ENCODE measurements around the gene TBRG1. TPM values are rescaled to one million over a fixed set of nuclear protein-coding genes. Genes with fewer than 3 reads are reported as not detected.

Gene TBRG1
- total and polyA plus RNA-seq, 12 donors: 22.3 to 66.7 (median 37.2) TPM

- no peak for DNase-seq
- Histone ChIP-seq H3K27me3 (no peaks in the 10 kb centered on the region), H3K4me1 (replicated peaks in 1 of 2) (no peaks in the 10 kb centered on the region), H3K27ac (no peak overlapping the region), H3K4me3 (no peak overlapping the region), H3K36me3 (replicated peaks in 1 of 2) (no peaks in the 10 kb centered on the region), H3K9me3 (replicated peaks in 1 of 3) (no peaks in the 10 kb centered on the region)
- intact Hi-C loops (cut with DNase I): no loop called here
- TF ChIP-seq POLR2A (IDR thresholded peaks at IDR 0.05) (no peak), CTCF (IDR thresholded peaks at IDR 0.05) (no peak)
- WGBS, 4 donors: 76 to 87% (median 77%) methylated on average over 6 of the region's 6 CpGs
These were observed 25.9 kb downstream of the TBRG1 start for GRCh38 chr11:124648610-124649009.

- H3K36me3 ChIP-seq (replicated peaks in 1 of 2): no peaks in the 10 kb centered on the region
- H3K4me3 ChIP-seq: no peak overlapping the region
- H3K27ac ChIP-seq: no peak overlapping the region
- no peaks in the 10 kb centered on the region for H3K9me3 ChIP-seq (replicated peaks in 1 of 3)
- TF ChIP-seq POLR2A (IDR thresholded peaks at IDR 0.05) (no peak), CTCF (IDR thresholded peaks at IDR 0.05) (no peak)
- H3K4me1 ChIP-seq (replicated peaks in 1 of 2): no peaks in the 10 kb centered on the region
- WGBS, 4 donors: 78 to 85% (median 82%) methylated on average over 15 to 16 of the region's 16 CpGs
- no peaks in the 10 kb centered on the region for H3K27me3 ChIP-seq
- no peak for DNase-seq
- intact Hi-C loops (cut with DNase I): no loop called here
These were observed 34.3 kb downstream of the TBRG1 start for GRCh38 chr11:124656774-124657630.

DNA sequence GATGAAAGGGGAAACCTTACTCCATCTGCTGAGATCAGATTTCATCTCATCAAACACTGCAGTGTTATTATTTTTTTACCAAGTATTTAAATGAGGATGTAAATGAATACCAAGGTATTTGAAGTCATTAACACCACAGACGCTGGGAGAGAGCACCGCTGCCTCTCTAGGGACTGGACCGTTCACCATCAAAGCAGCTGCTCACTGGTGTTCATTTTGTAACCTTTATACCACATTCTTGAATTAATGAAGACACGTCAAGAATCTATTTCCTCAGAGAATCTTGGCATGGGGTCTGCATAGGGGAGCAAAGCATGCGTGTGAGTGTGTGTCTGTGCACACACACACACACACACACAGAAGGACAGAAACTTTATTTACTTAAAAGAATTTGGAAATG is 35.2 kb downstream of the TBRG1 start:
- H3K36me3 ChIP-seq (replicated peaks in 1 of 2): no peaks in the 10 kb centered on the region
- H3K27me3 ChIP-seq: no peaks in the 10 kb centered on the region
- H3K4me1 ChIP-seq (replicated peaks in 1 of 2): no peaks in the 10 kb centered on the region
- H3K9me3 ChIP-seq (replicated peaks in 1 of 3): no peaks in the 10 kb centered on the region
- 87 to 92% (median 88%) methylated on average over 5 of the region's 5 CpGs for WGBS, 4 donors
- no peak overlapping the region for H3K27ac ChIP-seq
- no peak overlapping the region for H3K4me3 ChIP-seq
- TF ChIP-seq POLR2A (IDR thresholded peaks at IDR 0.05) (no peak), CTCF (IDR thresholded peaks at IDR 0.05) (no peak)
- intact Hi-C loops (cut with DNase I): no loop called here
- no peak for DNase-seq

GRCh38 chr11:124658501-124658900 is 35.8 kb downstream of the TBRG1 start:
- H3K36me3 ChIP-seq (replicated peaks in 1 of 2): no peaks in the 10 kb centered on the region
- H3K27me3 ChIP-seq: no peaks in the 10 kb centered on the region
- intact Hi-C loops (cut with DNase I): no loop called here
- no peak for TF ChIP-seq CTCF (IDR thresholded peaks at IDR 0.05)
- no peak for TF ChIP-seq POLR2A (IDR thresholded peaks at IDR 0.05)
- no peak overlapping the region for H3K27ac ChIP-seq
- DNase-seq: no peak
- no peak overlapping the region for H3K4me3 ChIP-seq
- H3K9me3 ChIP-seq (replicated peaks in 1 of 3): no peaks in the 10 kb centered on the region
- WGBS, 4 donors: 83 to 94% (median 87%) methylated on average over 3 of the region's 3 CpGs
- H3K4me1 ChIP-seq (replicated peaks in 1 of 2): no peaks in the 10 kb centered on the region
